Stomach (tissue), 9 donors: ENCODE results near the gene CLCNKA. TPM values are rescaled to one million over a fixed set of nuclear protein-coding genes. Genes with fewer than 3 reads are reported as not detected.

Experiments
- DNase-seq, 2 donors: peaks; one replicate each; pipeline versions ENCODE4 v3.0.0 to v3.0.0-alpha.2; 2013 to 2019
- H3K27ac ChIP-seq, 5 donors: fragments of 200-600 bp in 4 of 5; sonication (generic) in 4 of 5; one replicate each; pipeline ENCODE4 v1.5.1; 2013 to 2019; ENCODE audit warnings: mild to moderate bottlenecking in 1 of 5, moderate library complexity in 1 of 5
- H3K27me3 ChIP-seq, 3 donors: fragments of 200-600 bp; sonication (generic); one replicate each; pipeline ENCODE4 v1.5.1; 2017 to 2019; ENCODE audit warnings: mixed run types in 1 of 3
- H3K36me3 ChIP-seq, 4 donors: fragments of 200-600 bp; sonication (generic); 1 replicate in 3 of 4; 2 replicates in 1 of 4; pipeline ENCODE4 v1.5.1; 2016 to 2019
- H3K4me1 ChIP-seq, 4 donors: fragments of 200-600 bp; sonication (generic); one replicate each; pipeline ENCODE4 v1.5.1; 2016 to 2019
- H3K4me3 ChIP-seq, 4 donors: fragments of 200-600 bp; sonication (generic) in 3 of 4; one replicate each; pipeline ENCODE4 v1.5.1; 2016 to 2019; ENCODE audit warnings: mild to moderate bottlenecking in 1 of 4
- H3K9me3 ChIP-seq, 4 donors: fragments of 200-600 bp; sonication (generic); one replicate each; pipeline ENCODE4 v1.5.1; 2016 to 2019
- EP300 ChIP-seq: sonication (generic); formaldehyde crosslinking; IDR thresholded peaks from one replicate; pipeline ENCODE4 v1.6.1; 2017; ENCODE audit warnings: antibody characterized with exemption
- POLR2A ChIP-seq, 4 donors: fragments of 450-650 bp; IDR thresholded peaks; one replicate each; pipeline ENCODE4 v1.6.1; 2016; ENCODE audit warnings: antibody characterized with exemption in 4 of 4, control low read depth in 2 of 4, mild to moderate bottlenecking in 1 of 4, moderate library complexity in 1 of 4
- POLR2AphosphoS5 ChIP-seq, 3 donors: sonication (generic); formaldehyde crosslinking; IDR thresholded peaks; one replicate each; pipeline ENCODE4 v1.6.1; 2016; ENCODE audit warnings: antibody characterized with exemption in 3 of 3
- WGBS, 5 donors: extraction: QIAGEN DNeasy Blood & Tissue Kit in 3 of 5; methylation state at CpG; one replicate each; pipeline versions ENCODE4 v1.1.5 to v1.1.7; 2013 to 2018; 5-methylcytosine and 5-hydroxymethylcytosine counted together
- intact Hi-C: fragments of 100-400 bp; cut with DNase I; formaldehyde crosslinking; loops from one replicate; pipeline ENCODE4 v1.15.1; 2023; ENCODE audit warnings: low total_unique reads
- polyA plus RNA-seq, 3 donors: library from polyadenylated mRNA; stranded (reverse); fragments of 200-250 nt; gene quantifications; one replicate each; pipeline ENCODE4 v1.2.3, GENCODE V29; 2013
- total RNA-seq, 5 donors: library from RNA; depleted of rRNA; stranded (reverse); fragments of >200 nt; gene quantifications; one replicate each; pipeline versions ENCODE4 v1.1.0 to v1.2.3, GENCODE V29; 2014 to 2016
- TF ChIP-seq, protein P1 (sequence below), 7 experiments: fragments of 450-650 bp in 4 of 7; fragments of 200-600 bp in 3 of 7; sonication (generic) in 3 of 7; IDR thresholded peaks; one replicate each; pipeline ENCODE4 v1.5.1; 2016 to 2019; ENCODE audit warnings: antibody characterized with exemption in 7 of 7, control low read depth in 2 of 7, mild to moderate bottlenecking in 1 of 7
- donor health status: healthy with polysubstance abuse.
- donor health status: Bipolar disorder and iron deficiency.
- donor health status: healthy.

The CLCNKA gene
- total and polyA plus RNA-seq, 8 donors: 0.55 to 16.1 (median 4.5) TPM; not detected in 2

DNA sequence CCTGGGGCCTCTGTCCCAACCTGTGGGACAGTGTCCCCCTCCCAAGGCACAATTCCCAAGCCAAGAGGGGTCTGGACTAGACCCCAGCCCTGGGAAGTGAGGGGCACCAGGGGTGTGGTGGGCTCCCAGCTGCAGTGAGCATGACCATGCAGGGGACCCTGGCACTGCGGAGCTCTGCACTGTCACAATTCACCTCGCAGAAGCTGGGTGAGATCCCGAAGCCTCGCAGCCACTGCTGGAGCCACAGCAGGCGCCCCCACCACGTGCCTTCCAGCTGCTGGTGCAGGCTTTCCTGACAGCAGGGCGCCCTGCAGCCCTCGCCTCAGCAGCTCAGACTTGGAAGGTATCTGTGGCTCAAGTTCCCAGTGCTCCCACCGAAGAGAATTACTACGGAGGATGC lies 27.8 kb upstream of the CLCNKA start:
- Histone ChIP-seq H3K27ac (no peak overlapping the region), H3K4me1 (peaks cover 0 to 10% (median 0%) of the 10 kb centered on the region in 4 donors), H3K27me3 (no peaks in the 10 kb centered on the region), H3K4me3 (no peak overlapping the region), H3K36me3 (no peaks in the 10 kb centered on the region), H3K9me3 (no peaks in the 10 kb centered on the region)
- DNase-seq: no peak
- TF ChIP-seq EP300: no peak
- TF ChIP-seq, protein P1, sequence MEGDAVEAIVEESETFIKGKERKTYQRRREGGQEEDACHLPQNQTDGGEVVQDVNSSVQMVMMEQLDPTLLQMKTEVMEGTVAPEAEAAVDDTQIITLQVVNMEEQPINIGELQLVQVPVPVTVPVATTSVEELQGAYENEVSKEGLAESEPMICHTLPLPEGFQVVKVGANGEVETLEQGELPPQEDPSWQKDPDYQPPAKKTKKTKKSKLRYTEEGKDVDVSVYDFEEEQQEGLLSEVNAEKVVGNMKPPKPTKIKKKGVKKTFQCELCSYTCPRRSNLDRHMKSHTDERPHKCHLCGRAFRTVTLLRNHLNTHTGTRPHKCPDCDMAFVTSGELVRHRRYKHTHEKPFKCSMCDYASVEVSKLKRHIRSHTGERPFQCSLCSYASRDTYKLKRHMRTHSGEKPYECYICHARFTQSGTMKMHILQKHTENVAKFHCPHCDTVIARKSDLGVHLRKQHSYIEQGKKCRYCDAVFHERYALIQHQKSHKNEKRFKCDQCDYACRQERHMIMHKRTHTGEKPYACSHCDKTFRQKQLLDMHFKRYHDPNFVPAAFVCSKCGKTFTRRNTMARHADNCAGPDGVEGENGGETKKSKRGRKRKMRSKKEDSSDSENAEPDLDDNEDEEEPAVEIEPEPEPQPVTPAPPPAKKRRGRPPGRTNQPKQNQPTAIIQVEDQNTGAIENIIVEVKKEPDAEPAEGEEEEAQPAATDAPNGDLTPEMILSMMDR (IDR thresholded peaks at IDR 0.05): no peak
- no peak for TF ChIP-seq POLR2AphosphoS5 (IDR thresholded peaks at IDR 0.05)
- TF ChIP-seq POLR2A (IDR thresholded peaks at IDR 0.05): no peak
- WGBS, 5 donors: 92 to 100% (median 94%) methylated on average over 2 to 10 of the region's 10 CpGs
- intact Hi-C loops: loop anchor here (10.0 kb wide), 1 partner anchor 179 kb away; no protein-coding TSS in a partner anchor

DNA sequence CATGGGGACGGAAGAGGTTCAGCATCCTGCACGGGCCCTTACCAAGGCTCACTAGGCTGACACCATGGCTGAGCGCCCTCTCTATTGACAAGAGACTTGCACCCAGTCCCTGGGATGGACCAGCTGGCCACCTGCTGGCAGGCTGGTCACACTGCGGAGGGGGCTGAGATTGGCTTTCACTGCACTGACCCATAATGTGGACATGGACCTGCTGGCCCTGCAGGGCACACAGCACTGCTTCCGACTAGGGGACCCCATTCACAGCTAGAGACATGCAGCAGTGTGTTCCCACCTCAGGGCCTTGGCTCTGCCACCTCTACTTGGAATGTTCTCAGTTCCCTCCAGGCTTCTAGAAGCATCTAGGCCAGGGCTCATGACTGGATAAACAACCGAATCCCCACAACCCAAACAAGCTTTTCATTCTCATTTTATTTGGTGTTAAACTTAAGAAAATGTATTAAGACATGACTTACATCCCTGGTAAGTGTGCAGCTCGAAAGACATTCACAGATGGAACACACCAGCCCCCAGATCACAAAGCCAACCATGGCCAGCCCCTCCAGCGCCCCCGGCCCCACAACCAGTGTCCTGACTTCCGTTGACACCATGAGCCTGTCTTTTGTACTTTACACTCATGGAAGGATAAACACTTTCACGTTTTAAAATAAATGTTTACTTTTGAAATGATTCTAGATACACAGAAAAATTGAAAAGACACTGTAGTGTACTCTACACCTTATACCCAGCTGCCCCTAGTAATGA lies 27.1 kb upstream of the CLCNKA start:
- Histone ChIP-seq H3K27ac (no peak overlapping the region), H3K4me3 (no peak overlapping the region), H3K4me1 (peaks cover 0 to 10% (median 0%) of the 10 kb centered on the region in 4 donors), H3K36me3 (no peaks in the 10 kb centered on the region), H3K27me3 (no peaks in the 10 kb centered on the region), H3K9me3 (no peaks in the 10 kb centered on the region)
- 45 to 59% (median 56%) methylated on average over 9 to 11 of the region's 11 CpGs for WGBS, 5 donors
- intact Hi-C loops: loop anchor here (10.0 kb wide), 1 partner anchor 180 kb away; no protein-coding TSS in a partner anchor
- DNase-seq: peak; percentile 63 to 70
- TF ChIP-seq POLR2AphosphoS5 (IDR thresholded peaks at IDR 0.05) (no peak), EP300 (no peak), POLR2A (IDR thresholded peaks at IDR 0.05) (no peak)
- TF ChIP-seq, protein P1 (IDR thresholded peaks at IDR 0.05): peak in 5 of 7 experiments; percentile 70 to 87 (median 85)

DNA sequence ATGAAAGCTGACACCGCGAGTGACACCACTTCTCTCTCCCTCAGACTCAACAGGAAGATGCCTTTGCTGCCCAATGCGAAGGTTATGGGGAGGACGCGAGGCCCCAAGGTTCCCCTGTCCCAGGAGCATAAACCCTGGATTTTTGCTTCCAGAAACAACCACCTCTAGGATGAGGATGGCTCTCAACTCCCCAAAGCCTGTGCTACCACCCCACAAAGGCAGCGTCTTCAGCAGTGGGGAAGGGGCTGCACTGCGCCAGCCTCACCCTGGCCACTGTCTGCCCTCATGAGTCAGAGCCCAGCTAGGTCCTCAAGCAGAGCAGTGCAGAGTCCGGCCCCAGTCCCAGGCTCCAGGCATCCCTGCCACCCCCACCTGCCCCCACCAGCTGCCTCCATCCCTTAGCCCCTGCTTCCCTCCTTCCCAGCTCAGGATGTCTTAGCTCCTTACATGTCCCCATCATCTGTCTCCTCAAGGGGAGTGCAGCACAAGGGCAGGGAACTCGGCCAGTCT lies 24.7 kb upstream of the CLCNKA start:
- 83 to 91% (median 86%) methylated on average over 9 of the region's 9 CpGs for WGBS, 5 donors
- no peaks in the 10 kb centered on the region for H3K36me3 ChIP-seq
- intact Hi-C loops: loop anchor here (10.0 kb wide), 1 partner anchor 182 kb away; no protein-coding TSS in a partner anchor
- H3K27ac ChIP-seq: no peak overlapping the region
- no peak overlapping the region for H3K4me3 ChIP-seq
- TF ChIP-seq EP300: no peak
- no peak for TF ChIP-seq POLR2AphosphoS5 (IDR thresholded peaks at IDR 0.05)
- TF ChIP-seq POLR2A (IDR thresholded peaks at IDR 0.05): no peak
- TF ChIP-seq, protein P1 (IDR thresholded peaks at IDR 0.05): no peak
- no peaks in the 10 kb centered on the region for H3K9me3 ChIP-seq
- no peak for DNase-seq
- no peaks in the 10 kb centered on the region for H3K27me3 ChIP-seq
- peaks cover 0 to 10% (median 0%) of the 10 kb centered on the region in 4 donors for H3K4me1 ChIP-seq

DNA sequence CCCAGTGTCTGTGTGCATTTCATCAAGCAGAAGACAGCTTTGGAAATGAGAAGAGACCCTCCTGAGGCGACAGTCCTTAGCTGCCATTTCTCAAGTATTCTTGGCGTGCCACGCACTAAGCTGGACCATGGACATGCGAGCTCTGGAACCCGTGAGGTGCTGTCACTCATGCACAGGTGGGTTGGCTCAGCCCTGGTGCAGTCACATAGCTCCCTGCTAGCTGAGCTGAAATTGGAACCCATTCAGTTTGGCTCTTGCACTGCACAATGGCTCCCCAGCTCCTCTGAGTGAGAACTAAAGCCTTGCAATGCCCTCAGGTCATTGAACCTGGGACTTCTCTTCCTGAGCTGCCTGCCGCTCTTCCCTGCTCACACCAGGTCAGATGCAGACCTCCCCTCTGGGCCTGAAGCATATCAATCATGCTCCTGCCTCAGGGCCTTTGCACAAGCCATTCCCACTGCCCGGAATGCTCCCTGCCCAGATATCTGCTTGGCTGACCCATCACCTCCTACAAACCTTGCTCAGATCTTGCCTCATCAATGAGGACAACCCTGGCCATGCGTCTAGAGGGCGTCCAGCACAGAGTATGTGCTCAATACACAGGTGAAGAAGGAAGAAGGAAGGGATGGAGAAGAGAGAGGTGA lies 24.1 kb upstream of the CLCNKA start:
- TF ChIP-seq POLR2A (IDR thresholded peaks at IDR 0.05): no peak
- no peak for TF ChIP-seq EP300
- no peak for TF ChIP-seq POLR2AphosphoS5 (IDR thresholded peaks at IDR 0.05)
- TF ChIP-seq, protein P1 (IDR thresholded peaks at IDR 0.05): no peak
- intact Hi-C loops: loop anchor here (10.0 kb wide), 1 partner anchor 183 kb away; no protein-coding TSS in a partner anchor
- WGBS, 5 donors: 88 to 93% (median 89%) methylated on average over 9 of the region's 9 CpGs

More for the DNA sequence above, 24.1 kb upstream of the CLCNKA start:
- H3K4me3 ChIP-seq: no peak overlapping the region
- H3K4me1 ChIP-seq: peaks cover 0 to 10% (median 0%) of the 10 kb centered on the region in 4 donors
- no peaks in the 10 kb centered on the region for H3K9me3 ChIP-seq
- no peaks in the 10 kb centered on the region for H3K36me3 ChIP-seq
- DNase-seq: no peak
- H3K27me3 ChIP-seq: no peaks in the 10 kb centered on the region
- H3K27ac ChIP-seq: no peak overlapping the region
